Measurements from ENCODE around the gene IL24. TPM values are rescaled to one million over a fixed set of nuclear protein-coding genes. Genes with fewer than 3 reads are reported as not detected.
A peak's percentile ranks its signal among the peaks of the same experiment; 100 is the strongest.

IL24 gene
- total and polyA plus RNA-seq, 2 experiments from 2014 or later: not detected

DNA sequence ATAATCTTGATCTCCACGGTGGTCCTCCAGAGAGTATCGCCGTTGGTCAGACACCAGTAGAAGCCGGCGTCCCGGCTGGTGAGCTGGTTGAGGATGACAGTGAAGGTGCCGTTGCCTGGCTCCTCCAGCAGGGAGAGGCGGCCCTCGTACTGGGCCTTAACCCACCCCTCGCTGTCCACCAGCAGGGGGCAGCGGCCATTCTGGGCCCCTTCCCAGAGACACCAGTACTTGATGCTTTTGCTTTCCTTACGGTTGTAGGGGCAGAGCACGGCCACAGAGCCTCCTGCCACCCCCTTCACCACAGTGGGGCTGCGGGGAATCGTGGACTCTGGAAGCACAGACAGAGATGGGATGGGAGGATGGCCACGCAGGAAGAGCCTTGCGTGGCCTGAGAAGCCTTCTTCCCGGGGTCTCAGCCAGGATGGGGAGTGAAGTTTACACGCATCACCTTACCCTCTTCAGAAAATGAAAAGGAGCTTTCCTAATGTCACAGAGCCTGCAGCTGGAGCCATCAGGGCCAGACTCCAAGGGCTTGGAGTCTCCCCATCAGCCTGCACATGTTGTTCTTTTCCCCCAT lies 38.3 kb downstream of the IL24 start:
- peak; percentile 62 to 68 for DNase-seq (ENCODE audit: low read depth in 1 of 2, low spot score in 1 of 2)
- TF ChIP-seq, protein P1, sequence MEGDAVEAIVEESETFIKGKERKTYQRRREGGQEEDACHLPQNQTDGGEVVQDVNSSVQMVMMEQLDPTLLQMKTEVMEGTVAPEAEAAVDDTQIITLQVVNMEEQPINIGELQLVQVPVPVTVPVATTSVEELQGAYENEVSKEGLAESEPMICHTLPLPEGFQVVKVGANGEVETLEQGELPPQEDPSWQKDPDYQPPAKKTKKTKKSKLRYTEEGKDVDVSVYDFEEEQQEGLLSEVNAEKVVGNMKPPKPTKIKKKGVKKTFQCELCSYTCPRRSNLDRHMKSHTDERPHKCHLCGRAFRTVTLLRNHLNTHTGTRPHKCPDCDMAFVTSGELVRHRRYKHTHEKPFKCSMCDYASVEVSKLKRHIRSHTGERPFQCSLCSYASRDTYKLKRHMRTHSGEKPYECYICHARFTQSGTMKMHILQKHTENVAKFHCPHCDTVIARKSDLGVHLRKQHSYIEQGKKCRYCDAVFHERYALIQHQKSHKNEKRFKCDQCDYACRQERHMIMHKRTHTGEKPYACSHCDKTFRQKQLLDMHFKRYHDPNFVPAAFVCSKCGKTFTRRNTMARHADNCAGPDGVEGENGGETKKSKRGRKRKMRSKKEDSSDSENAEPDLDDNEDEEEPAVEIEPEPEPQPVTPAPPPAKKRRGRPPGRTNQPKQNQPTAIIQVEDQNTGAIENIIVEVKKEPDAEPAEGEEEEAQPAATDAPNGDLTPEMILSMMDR (IDR thresholded peaks at IDR 0.05; ENCODE audit: low read depth, low read length): peak; percentile 74
- H3K27ac ChIP-seq: no peak overlapping the region
- H3K4me3 ChIP-seq: no peak overlapping the region
- no peaks in the 10 kb centered on the region for H3K36me3 ChIP-seq
- no peaks in the 10 kb centered on the region for H3K27me3 ChIP-seq
- H3K9me3 ChIP-seq (ENCODE audit: low read depth): no peaks in the 10 kb centered on the region
- H3K4me1 ChIP-seq (ENCODE audit: low read depth): no peaks in the 10 kb centered on the region

DNA sequence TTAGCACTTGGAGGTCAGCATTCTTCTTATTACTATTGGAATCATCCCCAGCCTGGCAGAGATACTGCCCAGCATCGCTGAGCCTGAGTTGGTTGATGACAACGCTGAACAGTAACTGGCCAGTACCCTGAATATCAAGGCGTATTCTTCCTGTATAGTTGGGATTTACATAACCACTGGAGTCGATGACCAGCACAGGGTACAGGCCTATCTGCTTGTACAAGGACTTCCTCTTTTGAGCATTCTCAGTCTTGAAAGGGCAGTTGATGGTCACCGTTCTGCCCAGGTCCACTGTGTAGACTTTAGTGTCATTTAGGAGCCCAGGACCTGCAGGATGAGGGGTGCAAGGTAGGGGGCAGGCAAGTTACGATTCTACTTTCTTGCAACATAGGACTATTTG lies 40.2 kb downstream of the IL24 start:
- H3K27me3 ChIP-seq: no peaks in the 10 kb centered on the region
- H3K4me1 ChIP-seq (ENCODE audit: low read depth): peaks cover 14% of the 10 kb centered on the region
- H3K27ac ChIP-seq: no peak overlapping the region
- no peak overlapping the region for H3K4me3 ChIP-seq
- no peaks in the 10 kb centered on the region for H3K36me3 ChIP-seq
- TF ChIP-seq, protein P1 (IDR thresholded peaks at IDR 0.05; ENCODE audit: low read depth, low read length): no peak
- DNase-seq (ENCODE audit: low read depth in 1 of 2, low spot score in 1 of 2): no peak
- H3K9me3 ChIP-seq (ENCODE audit: low read depth): no peaks in the 10 kb centered on the region

DNA sequence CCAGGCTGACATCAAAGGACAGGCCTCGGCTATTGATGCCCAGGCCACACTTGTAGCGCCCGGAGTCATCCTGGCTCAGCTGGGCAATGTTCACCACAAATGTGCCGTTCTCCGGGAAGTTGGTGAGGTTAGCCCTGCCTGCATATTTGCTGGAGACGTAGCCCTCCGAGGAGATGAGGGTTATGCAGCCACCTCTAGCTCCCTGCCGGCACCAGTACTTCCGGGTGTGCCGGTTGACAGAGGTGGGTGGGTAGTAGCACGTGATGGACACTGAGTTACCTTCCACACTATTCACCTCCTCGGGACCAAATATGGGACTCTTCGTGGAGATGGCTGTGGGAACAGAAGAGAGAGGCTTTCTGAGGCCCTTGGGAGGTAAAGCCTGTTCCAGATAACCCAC lies 41.9 kb downstream of the IL24 start:
- no peak for DNase-seq (ENCODE audit: low read depth in 1 of 2, low spot score in 1 of 2)
- Histone ChIP-seq H3K27me3 (no peaks in the 10 kb centered on the region), H3K4me1 (ENCODE audit: low read depth) (peaks cover 14% of the 10 kb centered on the region), H3K4me3 (no peak overlapping the region), H3K9me3 (ENCODE audit: low read depth) (no peaks in the 10 kb centered on the region), H3K36me3 (no peaks in the 10 kb centered on the region), H3K27ac (no peak overlapping the region)
- TF ChIP-seq, protein P1 (IDR thresholded peaks at IDR 0.05; ENCODE audit: low read depth, low read length): no peak

DNA sequence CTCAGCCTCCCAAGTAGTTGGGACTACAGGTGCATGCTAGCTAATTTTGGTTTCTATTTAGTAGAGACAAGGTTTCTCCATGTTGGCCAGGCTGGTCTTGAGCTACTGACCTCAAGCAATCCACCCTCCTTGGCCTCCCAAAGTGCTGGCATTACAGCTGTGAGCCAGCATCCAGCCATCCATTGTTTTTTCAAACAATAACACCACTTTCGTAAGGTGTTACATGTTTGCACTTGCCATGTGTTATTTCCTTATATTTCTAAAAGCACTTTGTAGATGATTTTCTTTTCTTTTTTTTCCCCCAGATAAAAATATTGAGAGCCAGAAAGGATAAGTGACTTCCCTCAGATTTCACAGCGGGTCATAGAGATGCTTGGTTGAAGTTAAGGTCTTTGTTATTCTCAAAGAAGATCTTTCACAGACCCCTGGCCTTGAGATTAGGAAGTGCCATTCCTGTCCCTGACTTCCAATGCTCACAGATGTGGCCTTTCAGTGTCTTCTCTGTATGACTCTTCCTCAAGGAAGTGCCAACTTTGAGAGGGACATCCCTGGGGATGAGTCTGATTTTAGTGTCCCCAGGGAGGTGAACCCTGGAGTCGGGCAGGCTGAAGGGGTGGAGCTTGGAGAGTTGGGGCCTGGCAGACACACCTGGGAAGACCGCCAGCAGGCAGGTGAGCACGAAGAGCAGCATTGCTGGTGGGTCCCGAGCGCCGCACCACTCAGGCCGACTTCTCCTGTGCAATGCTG lies 42.8 kb downstream of the IL24 start:
- DNase-seq (ENCODE audit: low read depth in 1 of 2, low spot score in 1 of 2): no peak
- Histone ChIP-seq H3K27ac (no peak overlapping the region), H3K9me3 (ENCODE audit: low read depth) (no peaks in the 10 kb centered on the region), H3K4me1 (ENCODE audit: low read depth) (peaks cover 14% of the 10 kb centered on the region), H3K36me3 (no peaks in the 10 kb centered on the region), H3K4me3 (no peak overlapping the region), H3K27me3 (no peaks in the 10 kb centered on the region)
- TF ChIP-seq, protein P1 (IDR thresholded peaks at IDR 0.05; ENCODE audit: low read depth, low read length): no peak

DNA sequence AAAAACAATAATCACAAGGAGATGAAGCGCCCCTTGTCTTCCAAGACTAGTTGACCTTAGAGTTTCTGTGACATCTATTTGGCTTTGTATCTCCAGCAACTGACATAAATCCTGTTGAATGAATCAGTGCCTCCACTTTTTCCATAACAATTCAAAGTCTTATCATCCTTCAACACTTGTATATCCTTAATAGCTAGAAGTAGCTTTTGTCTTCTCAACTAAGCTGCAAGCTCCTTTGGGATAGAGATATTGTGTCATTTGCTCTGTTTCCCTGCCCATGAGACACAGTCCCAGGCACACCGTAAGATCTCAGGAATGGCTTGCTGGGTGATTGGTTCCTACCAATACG lies 43.3 kb downstream of the IL24 start:
- peaks cover 14% of the 10 kb centered on the region for H3K4me1 ChIP-seq (ENCODE audit: low read depth)
- no peaks in the 10 kb centered on the region for H3K27me3 ChIP-seq
- TF ChIP-seq, protein P1 (IDR thresholded peaks at IDR 0.05; ENCODE audit: low read depth, low read length): no peak
- no peak overlapping the region for H3K4me3 ChIP-seq
- no peak for DNase-seq (ENCODE audit: low read depth in 1 of 2, low spot score in 1 of 2)
- H3K27ac ChIP-seq: no peak overlapping the region
- no peaks in the 10 kb centered on the region for H3K36me3 ChIP-seq
- no peaks in the 10 kb centered on the region for H3K9me3 ChIP-seq (ENCODE audit: low read depth)
